ENCODE data around the gene MAP2K6. TPM values are rescaled to one million over a fixed set of nuclear protein-coding genes. Genes with fewer than 3 reads are reported as not detected.

Gene MAP2K6
- total RNA-seq, 2 experiments from 2014 or later = 14.0 to 14.6 TPM

DNA sequence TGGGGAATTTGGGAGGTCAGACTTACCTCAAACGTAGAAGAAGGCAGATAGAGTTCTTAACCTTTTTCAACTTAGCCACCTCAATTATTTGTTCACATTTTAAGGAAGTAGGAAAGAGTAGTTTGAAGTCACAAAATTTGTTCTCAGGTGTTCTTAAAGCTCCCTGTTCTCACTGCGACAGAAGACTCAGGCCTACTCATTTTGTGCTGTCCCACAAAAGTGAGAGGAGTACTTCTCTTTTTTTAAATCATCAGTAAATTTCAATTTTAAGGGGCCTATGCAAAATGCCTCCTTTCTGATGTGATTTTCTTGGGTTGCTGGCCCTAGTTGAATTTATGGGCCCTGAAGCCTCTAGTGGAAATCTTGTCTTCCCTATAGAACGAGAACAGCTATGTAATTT is 133.4 kb downstream of the MAP2K6 start:
- CTCF ChIA-PET = interaction anchor here (0.6 kb wide), 1 partner anchor 153 kb away, joined by 3 read pairs; no protein-coding TSS in a partner anchor

DNA sequence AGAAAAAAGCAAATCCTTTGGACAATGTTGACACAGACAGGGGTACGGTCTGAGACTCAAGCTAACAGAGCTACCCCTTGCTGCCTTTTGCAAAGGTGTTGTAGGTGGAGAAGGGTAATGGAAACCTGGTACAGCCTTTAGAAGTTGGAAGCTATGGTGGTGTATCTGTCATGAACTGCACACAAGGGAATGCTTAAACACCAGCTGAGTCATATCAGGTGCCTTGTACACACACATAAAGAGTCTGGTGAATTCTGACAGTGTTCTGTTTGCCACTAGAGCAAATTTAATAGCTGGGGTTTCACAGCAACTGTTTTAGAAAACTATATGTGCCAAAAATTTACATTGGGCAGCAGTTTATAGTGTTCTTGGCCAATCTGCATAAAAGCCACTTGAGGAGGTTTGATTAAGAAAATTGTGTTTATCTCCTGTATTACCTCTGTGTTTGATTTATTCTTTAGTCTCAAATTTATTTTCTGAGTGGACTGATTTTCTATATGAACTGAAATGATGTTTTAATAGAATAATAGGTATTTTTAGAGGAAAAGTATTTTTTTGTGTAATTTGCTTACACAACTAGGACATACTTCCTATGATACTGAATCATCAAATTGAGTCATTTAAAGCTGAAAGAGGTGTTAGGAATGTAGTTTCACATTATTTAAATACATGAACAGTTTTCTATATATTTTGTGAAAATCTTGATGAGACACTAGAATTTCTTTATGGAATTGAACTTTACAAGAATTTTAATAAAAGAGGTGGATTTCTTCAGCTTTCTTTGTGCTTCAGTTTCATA is 136.9 kb downstream of the MAP2K6 start:
- H3K27ac ChIP-seq (ENCODE audit: low read depth in 1 of 2, low read length in 2 of 2) = no peak overlapping the region
- CTCF ChIA-PET = no interaction called here
- no peaks in the 10 kb centered on the region for H3K4me1 ChIP-seq (ENCODE audit: insufficient read depth, low read length)
- H3K4me3 ChIP-seq (ENCODE audit: low read length) = no peak overlapping the region
- H3K9me3 ChIP-seq (ENCODE audit: control insufficient read depth in 1 of 2, insufficient read depth in 1 of 2, low read length in 2 of 2) = no peaks in the 10 kb centered on the region
- TF ChIP-seq, protein P1, sequence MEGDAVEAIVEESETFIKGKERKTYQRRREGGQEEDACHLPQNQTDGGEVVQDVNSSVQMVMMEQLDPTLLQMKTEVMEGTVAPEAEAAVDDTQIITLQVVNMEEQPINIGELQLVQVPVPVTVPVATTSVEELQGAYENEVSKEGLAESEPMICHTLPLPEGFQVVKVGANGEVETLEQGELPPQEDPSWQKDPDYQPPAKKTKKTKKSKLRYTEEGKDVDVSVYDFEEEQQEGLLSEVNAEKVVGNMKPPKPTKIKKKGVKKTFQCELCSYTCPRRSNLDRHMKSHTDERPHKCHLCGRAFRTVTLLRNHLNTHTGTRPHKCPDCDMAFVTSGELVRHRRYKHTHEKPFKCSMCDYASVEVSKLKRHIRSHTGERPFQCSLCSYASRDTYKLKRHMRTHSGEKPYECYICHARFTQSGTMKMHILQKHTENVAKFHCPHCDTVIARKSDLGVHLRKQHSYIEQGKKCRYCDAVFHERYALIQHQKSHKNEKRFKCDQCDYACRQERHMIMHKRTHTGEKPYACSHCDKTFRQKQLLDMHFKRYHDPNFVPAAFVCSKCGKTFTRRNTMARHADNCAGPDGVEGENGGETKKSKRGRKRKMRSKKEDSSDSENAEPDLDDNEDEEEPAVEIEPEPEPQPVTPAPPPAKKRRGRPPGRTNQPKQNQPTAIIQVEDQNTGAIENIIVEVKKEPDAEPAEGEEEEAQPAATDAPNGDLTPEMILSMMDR (IDR thresholded peaks at IDR 0.05) = no peak
- H3K4me1 Mint-ChIP-seq (ENCODE audit: low read depth) = no peaks in the 10 kb centered on the region
- POLR2A ChIA-PET = no interaction called here
- H3K27me3 ChIP-seq (ENCODE audit: control insufficient read depth in 1 of 2, insufficient read depth in 2 of 2, low read length in 2 of 2) = no peaks in the 10 kb centered on the region
- no peak overlapping the region for H3K27ac Mint-ChIP-seq
- H3K36me3 ChIP-seq (ENCODE audit: insufficient read depth, low read length) = no peaks in the 10 kb centered on the region
- no peak overlapping the region for H3K4me3 Mint-ChIP-seq
- no peak for ATAC-seq (ENCODE audit: poor library complexity)
- H3K9me3 Mint-ChIP-seq = no peaks in the 10 kb centered on the region
- intact Hi-C loops (cut with DNase I, micrococcal nuclease) = no loop called here
- no peak for DNase-seq
- peaks cover 62% of the 10 kb centered on the region for H3K36me3 Mint-ChIP-seq (ENCODE audit: low read depth)
- H3K27me3 Mint-ChIP-seq = no peaks in the 10 kb centered on the region

More for the DNA sequence above, 133.4 kb downstream of the MAP2K6 start:
- no peak overlapping the region for H3K27ac Mint-ChIP-seq
- intact Hi-C loops (cut with DNase I, micrococcal nuclease) = no loop called here
- H3K27ac ChIP-seq (ENCODE audit: low read depth in 1 of 2, low read length in 2 of 2) = no peak overlapping the region
- no peaks in the 10 kb centered on the region for H3K9me3 Mint-ChIP-seq
- no peaks in the 10 kb centered on the region for H3K4me1 ChIP-seq (ENCODE audit: insufficient read depth, low read length)
- TF ChIP-seq, protein P1 (IDR thresholded peaks at IDR 0.05) = no peak
- ATAC-seq (ENCODE audit: poor library complexity) (no peak), DNase-seq (no peak)
- H3K27me3 Mint-ChIP-seq = no peaks in the 10 kb centered on the region
- H3K9me3 ChIP-seq (ENCODE audit: control insufficient read depth in 1 of 2, insufficient read depth in 1 of 2, low read length in 2 of 2) = no peaks in the 10 kb centered on the region
- H3K4me3 ChIP-seq (ENCODE audit: low read length) = no peak overlapping the region
- H3K36me3 Mint-ChIP-seq (ENCODE audit: low read depth) = peaks cover 83% of the 10 kb centered on the region
- no peaks in the 10 kb centered on the region for H3K36me3 ChIP-seq (ENCODE audit: insufficient read depth, low read length)
- H3K4me1 Mint-ChIP-seq (ENCODE audit: low read depth) = no peaks in the 10 kb centered on the region
- no peaks in the 10 kb centered on the region for H3K27me3 ChIP-seq (ENCODE audit: control insufficient read depth in 1 of 2, insufficient read depth in 2 of 2, low read length in 2 of 2)
- H3K4me3 Mint-ChIP-seq = no peak overlapping the region
- POLR2A ChIA-PET = no interaction called here

DNA sequence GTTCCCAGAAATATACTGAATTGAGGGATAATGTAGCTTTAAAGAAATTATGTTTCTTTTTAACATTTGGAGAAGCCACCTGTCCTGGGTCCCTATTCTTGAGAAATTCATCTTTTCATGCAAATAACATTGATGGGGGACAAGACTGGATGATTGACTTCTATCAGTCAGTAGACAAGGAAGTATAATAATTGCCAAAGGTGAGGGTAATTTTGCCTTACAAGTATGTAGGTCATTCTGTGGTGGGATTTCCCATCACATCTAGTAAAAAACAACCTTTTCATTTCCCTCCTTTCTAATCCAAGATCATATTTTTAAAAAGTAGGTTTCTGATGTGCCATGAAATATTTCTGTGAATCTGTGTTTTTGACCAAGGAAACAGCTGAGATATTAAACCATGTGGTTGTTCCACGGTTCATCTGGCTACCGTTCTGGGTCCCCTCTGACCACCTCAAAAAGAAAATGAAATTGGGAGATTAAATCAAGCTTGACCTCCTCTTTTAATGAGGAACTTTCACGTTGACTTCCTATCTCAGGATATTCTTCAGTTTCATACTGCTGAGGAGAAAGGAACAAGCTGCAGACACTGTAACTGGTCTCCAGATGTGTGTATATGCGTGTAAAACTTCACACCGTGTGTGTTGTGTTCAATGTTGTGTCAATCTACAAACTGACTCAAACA is 138.6 kb downstream of the MAP2K6 start:
- no peak overlapping the region for H3K4me3 Mint-ChIP-seq

More for the DNA sequence above, 138.6 kb downstream of the MAP2K6 start:
- Histone ChIP-seq H3K4me1 (ENCODE audit: insufficient read depth, low read length) (no peaks in the 10 kb centered on the region), H3K4me3 (ENCODE audit: low read length) (no peak overlapping the region), H3K27me3 (ENCODE audit: control insufficient read depth in 1 of 2, insufficient read depth in 2 of 2, low read length in 2 of 2) (no peaks in the 10 kb centered on the region), H3K36me3 (ENCODE audit: insufficient read depth, low read length) (no peaks in the 10 kb centered on the region), H3K27ac (ENCODE audit: low read depth in 1 of 2, low read length in 2 of 2) (no peak overlapping the region), H3K9me3 (ENCODE audit: control insufficient read depth in 1 of 2, insufficient read depth in 1 of 2, low read length in 2 of 2) (no peaks in the 10 kb centered on the region)
- TF ChIP-seq, protein P1 (IDR thresholded peaks at IDR 0.05) = no peak
- intact Hi-C loops (cut with DNase I, micrococcal nuclease) = no loop called here
- Mint-ChIP-seq H3K27ac (no peak overlapping the region), H3K9me3 (no peaks in the 10 kb centered on the region), H3K4me1 (ENCODE audit: low read depth) (no peaks in the 10 kb centered on the region), H3K36me3 (ENCODE audit: low read depth) (peaks cover 46% of the 10 kb centered on the region), H3K27me3 (no peaks in the 10 kb centered on the region)
- ATAC-seq (ENCODE audit: poor library complexity) (no peak), DNase-seq (no peak)
- ChIA-PET CTCF (no interaction called here), POLR2A (no interaction called here)

Measured in CD4-positive, alpha-beta T cell (primary cell).